Measurements from ENCODE around the gene TAL2.
A peak's percentile ranks its signal among the peaks of the same experiment; 100 is the strongest.

The TAL2 gene

GRCh38 chr9:105662184-105663104 lies at the start of gene TAL2:
Gene TAL2, plus strand, starts transcription at chr9:105662457. Its CDS starts 40 bp downstream, at chr9:105662497.
- DNase-seq = no peak

- DNase-seq = no peak
These were observed 41.3 kb upstream of the TAL2 start for GRCh38 chr9:105621001-105621400.

- no peak for DNase-seq
These were observed 37.2 kb upstream of the TAL2 start for GRCh38 chr9:105625088-105625487.

GRCh38 chr9:105632807-105633206 lies 29.4 kb upstream of the TAL2 start:
- DNase-seq = no peak

GRCh38 chr9:105633411-105633810 lies 28.8 kb upstream of the TAL2 start:
- peak in 1 of 2 experiments; percentile 7 for DNase-seq

GRCh38 chr9:105636331-105636730 lies 25.9 kb upstream of the TAL2 start:
- no peak for DNase-seq

- DNase-seq = no peak
These were observed 24.4 kb upstream of the TAL2 start for GRCh38 chr9:105637787-105638395.

- no peak for DNase-seq
These were observed 22.3 kb upstream of the TAL2 start for GRCh38 chr9:105639936-105640335.

GRCh38 chr9:105643795-105644194 lies 18.5 kb upstream of the TAL2 start:
- no peak for DNase-seq

- DNase-seq = no peak
These were observed 15.2 kb upstream of the TAL2 start for GRCh38 chr9:105646879-105647594.

- no peak for DNase-seq
These were observed 14.5 kb upstream of the TAL2 start for GRCh38 chr9:105647595-105648349.

GRCh38 chr9:105651806-105652205 lies 10.5 kb upstream of the TAL2 start:
- DNase-seq = peak in 1 of 2 experiments; percentile 24

GRCh38 chr9:105656131-105656921 lies 5.9 kb upstream of the TAL2 start:
- DNase-seq = peak; percentile 16 to 42

- no peak for DNase-seq
These were observed 3.9 kb upstream of the TAL2 start for GRCh38 chr9:105658351-105658750.

GRCh38 chr9:105661011-105661410 lies 1.2 kb upstream of the TAL2 start:
- DNase-seq = no peak

- no peak for DNase-seq
These were observed 1.7 kb downstream of the TAL2 start for GRCh38 chr9:105663914-105664313.

- no peak for DNase-seq
These were observed 5.6 kb downstream of the TAL2 start for GRCh38 chr9:105667867-105668266.

GRCh38 chr9:105670315-105670714 lies 8.1 kb downstream of the TAL2 start:
- DNase-seq = no peak

- DNase-seq = no peak
These were observed 8.5 kb downstream of the TAL2 start for GRCh38 chr9:105670775-105671174.

GRCh38 chr9:105672711-105673234 lies 10.5 kb downstream of the TAL2 start:
- peak in 1 of 2 experiments; percentile 12 for DNase-seq

- DNase-seq = no peak
These were observed 11.7 kb downstream of the TAL2 start for GRCh38 chr9:105673850-105674387.
